ENCODE results near the gene TESK2. TPM values are rescaled to one million over a fixed set of nuclear protein-coding genes. Genes with fewer than 3 reads are reported as not detected.
"Not testable (repeated sequence)": the region's sequence is repeated elsewhere in the genome, so short reads cannot be mapped to it uniquely, and the experiment has no call there.

The TESK2 gene
- polyA plus RNA-seq, 1 donor from 2014 or later, result 0.51 TPM

DNA sequence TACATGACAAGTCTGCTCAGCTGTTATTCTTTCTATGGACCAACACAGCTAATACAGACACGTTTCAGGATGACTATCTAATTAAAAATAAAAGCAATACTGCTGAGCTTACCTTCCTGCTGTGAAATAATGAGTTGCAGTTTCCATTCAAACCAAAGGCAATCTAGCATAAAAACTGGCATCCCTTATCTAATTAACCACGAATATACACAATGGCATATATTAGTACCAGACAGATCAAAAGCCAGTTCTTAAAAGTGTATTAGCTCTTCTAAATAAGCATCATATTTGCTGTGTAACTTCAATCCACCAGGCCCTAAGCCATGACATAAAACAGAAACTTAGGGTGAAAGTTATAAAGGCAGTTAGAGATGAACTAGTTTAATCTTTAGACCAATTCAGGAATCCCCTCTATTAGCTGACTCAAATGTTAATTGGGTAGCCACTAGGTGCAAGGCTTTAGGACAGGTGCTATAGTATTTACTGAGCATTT, 20.6 kb downstream of the TESK2 start:
- Histone ChIP-seq H4K20me1 (ENCODE audit: insufficient read depth) (no peaks in the 10 kb centered on the region), H3K9me3 (ENCODE audit: low read length) (no peaks in the 10 kb centered on the region), H3K9me2 (ENCODE audit: insufficient read depth, low read length) (no peaks in the 10 kb centered on the region), H3K27ac (ENCODE audit: low read length) (no peak overlapping the region), H2AFZ (ENCODE audit: low read depth, low read length) (no peak overlapping the region), H3K4me3 (ENCODE audit: low read length) (no peak overlapping the region), H3K9ac (ENCODE audit: low read length) (no peak overlapping the region), H3K27me3 (ENCODE audit: insufficient read depth, low read depth, low read length) (no peaks in the 10 kb centered on the region), H3K4me2 (ENCODE audit: low read length) (no peak overlapping the region), H3F3A (ENCODE audit: insufficient read depth, low read length, poor library complexity, severe bottlenecking) (no peaks in the 10 kb centered on the region), H3K36me3 (ENCODE audit: insufficient read depth, low read length) (no peaks in the 10 kb centered on the region), H3K79me2 (replicated peaks; ENCODE audit: insufficient read depth, low read length) (no peaks in the 10 kb centered on the region)
- TF ChIP-seq MXI1 (conservative IDR thresholded peaks at IDR 0.05; ENCODE audit: poor library complexity, severe bottlenecking), result no peak
- TF ChIP-seq, protein P1, sequence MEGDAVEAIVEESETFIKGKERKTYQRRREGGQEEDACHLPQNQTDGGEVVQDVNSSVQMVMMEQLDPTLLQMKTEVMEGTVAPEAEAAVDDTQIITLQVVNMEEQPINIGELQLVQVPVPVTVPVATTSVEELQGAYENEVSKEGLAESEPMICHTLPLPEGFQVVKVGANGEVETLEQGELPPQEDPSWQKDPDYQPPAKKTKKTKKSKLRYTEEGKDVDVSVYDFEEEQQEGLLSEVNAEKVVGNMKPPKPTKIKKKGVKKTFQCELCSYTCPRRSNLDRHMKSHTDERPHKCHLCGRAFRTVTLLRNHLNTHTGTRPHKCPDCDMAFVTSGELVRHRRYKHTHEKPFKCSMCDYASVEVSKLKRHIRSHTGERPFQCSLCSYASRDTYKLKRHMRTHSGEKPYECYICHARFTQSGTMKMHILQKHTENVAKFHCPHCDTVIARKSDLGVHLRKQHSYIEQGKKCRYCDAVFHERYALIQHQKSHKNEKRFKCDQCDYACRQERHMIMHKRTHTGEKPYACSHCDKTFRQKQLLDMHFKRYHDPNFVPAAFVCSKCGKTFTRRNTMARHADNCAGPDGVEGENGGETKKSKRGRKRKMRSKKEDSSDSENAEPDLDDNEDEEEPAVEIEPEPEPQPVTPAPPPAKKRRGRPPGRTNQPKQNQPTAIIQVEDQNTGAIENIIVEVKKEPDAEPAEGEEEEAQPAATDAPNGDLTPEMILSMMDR (IDR thresholded peaks at IDR 0.05; ENCODE audit: poor library complexity, severe bottlenecking), result no peak
- no peak for TF ChIP-seq SMC3 (conservative IDR thresholded peaks at IDR 0.05; ENCODE audit: poor library complexity)
- TF ChIP-seq TAF1 (IDR thresholded peaks at IDR 0.05; ENCODE audit: low read depth), result no peak
- TF ChIP-seq POLR2AphosphoS5 (IDR thresholded peaks at IDR 0.05), result no peak
- TF ChIP-seq, protein P2, sequence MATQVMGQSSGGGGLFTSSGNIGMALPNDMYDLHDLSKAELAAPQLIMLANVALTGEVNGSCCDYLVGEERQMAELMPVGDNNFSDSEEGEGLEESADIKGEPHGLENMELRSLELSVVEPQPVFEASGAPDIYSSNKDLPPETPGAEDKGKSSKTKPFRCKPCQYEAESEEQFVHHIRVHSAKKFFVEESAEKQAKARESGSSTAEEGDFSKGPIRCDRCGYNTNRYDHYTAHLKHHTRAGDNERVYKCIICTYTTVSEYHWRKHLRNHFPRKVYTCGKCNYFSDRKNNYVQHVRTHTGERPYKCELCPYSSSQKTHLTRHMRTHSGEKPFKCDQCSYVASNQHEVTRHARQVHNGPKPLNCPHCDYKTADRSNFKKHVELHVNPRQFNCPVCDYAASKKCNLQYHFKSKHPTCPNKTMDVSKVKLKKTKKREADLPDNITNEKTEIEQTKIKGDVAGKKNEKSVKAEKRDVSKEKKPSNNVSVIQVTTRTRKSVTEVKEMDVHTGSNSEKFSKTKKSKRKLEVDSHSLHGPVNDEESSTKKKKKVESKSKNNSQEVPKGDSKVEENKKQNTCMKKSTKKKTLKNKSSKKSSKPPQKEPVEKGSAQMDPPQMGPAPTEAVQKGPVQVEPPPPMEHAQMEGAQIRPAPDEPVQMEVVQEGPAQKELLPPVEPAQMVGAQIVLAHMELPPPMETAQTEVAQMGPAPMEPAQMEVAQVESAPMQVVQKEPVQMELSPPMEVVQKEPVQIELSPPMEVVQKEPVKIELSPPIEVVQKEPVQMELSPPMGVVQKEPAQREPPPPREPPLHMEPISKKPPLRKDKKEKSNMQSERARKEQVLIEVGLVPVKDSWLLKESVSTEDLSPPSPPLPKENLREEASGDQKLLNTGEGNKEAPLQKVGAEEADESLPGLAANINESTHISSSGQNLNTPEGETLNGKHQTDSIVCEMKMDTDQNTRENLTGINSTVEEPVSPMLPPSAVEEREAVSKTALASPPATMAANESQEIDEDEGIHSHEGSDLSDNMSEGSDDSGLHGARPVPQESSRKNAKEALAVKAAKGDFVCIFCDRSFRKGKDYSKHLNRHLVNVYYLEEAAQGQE (IDR thresholded peaks at IDR 0.05; ENCODE audit: borderline replicate concordance), result no peak
- no peak for TF ChIP-seq EP300 (conservative IDR thresholded peaks at IDR 0.05; ENCODE audit: poor library complexity, severe bottlenecking)
- TF ChIP-seq EZH2 (IDR thresholded peaks at IDR 0.05; ENCODE audit: borderline replicate concordance, insufficient read depth, low read length, poor library complexity, severe bottlenecking), result no peak
- no peak for TF ChIP-seq RAD21 (conservative IDR thresholded peaks at IDR 0.05)

DNA sequence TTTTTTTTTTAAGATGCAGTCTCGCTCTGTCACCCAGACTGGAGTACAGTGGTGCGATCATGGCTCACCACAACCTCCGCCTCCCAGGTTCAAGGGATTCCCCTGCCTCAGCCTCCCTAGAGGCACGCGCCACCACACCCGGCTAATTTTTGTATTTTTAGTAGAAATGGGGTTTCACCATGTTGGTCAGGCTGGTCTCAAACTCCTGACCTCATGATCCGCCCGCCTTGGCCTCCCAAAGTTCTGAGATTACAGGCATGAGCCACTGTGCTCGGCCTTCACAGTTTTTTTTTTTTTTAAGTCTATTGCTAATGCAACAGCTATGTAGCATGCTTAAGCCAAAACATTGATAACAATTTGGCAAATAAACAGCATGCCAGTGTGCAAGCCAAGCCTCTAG, 23.6 kb downstream of the TESK2 start:
- H3K4me3 ChIP-seq (ENCODE audit: low read length); H3F3A ChIP-seq (ENCODE audit: insufficient read depth, low read length, poor library complexity, severe bottlenecking); H4K20me1 ChIP-seq (ENCODE audit: insufficient read depth); H3K4me2 ChIP-seq (ENCODE audit: low read length); H2AFZ ChIP-seq (ENCODE audit: low read depth, low read length); H3K9me3 ChIP-seq (ENCODE audit: low read length); H3K27ac ChIP-seq (ENCODE audit: low read length); H3K9me2 ChIP-seq (ENCODE audit: insufficient read depth, low read length); H3K79me2 ChIP-seq (replicated peaks; ENCODE audit: insufficient read depth, low read length); H3K36me3 ChIP-seq (ENCODE audit: insufficient read depth, low read length); H3K27me3 ChIP-seq (ENCODE audit: insufficient read depth, low read depth, low read length); H3K9ac ChIP-seq (ENCODE audit: low read length): not testable (repeated sequence)

DNA sequence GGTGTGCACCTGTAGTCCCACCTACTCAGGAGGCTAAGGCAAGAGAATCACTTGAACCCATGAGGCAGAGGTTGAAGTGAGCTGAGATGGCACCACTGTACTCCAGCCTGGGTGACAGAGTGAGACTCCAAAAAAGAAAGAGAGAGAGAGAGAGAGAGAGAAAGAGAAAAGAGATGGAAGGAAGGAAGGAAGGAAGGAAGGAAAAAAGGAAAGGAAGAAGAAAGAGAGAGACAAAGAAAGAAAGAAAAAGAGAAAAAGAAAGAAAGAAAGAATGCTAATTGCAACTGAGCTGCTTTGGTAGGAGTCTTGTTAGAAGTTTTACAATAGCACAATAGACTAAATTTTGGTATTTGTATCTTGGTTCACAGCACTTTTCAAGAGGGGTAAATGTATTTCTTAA, 25.7 kb downstream of the TESK2 start:
- H3K27me3 ChIP-seq (ENCODE audit: insufficient read depth, low read depth, low read length), result no peaks in the 10 kb centered on the region
- H3K9ac ChIP-seq (ENCODE audit: low read length), result no peak overlapping the region
- H3K79me2 ChIP-seq (replicated peaks; ENCODE audit: insufficient read depth, low read length), result no peaks in the 10 kb centered on the region
- H3K27ac ChIP-seq (ENCODE audit: low read length), result no peak overlapping the region
- H3K9me2 ChIP-seq (ENCODE audit: insufficient read depth, low read length), result no peaks in the 10 kb centered on the region
- no peaks in the 10 kb centered on the region for H3K9me3 ChIP-seq (ENCODE audit: low read length)
- H4K20me1 ChIP-seq (ENCODE audit: insufficient read depth), result no peaks in the 10 kb centered on the region
- H3K36me3 ChIP-seq (ENCODE audit: insufficient read depth, low read length), result no peaks in the 10 kb centered on the region
- no peak overlapping the region for H3K4me3 ChIP-seq (ENCODE audit: low read length)
- no peak overlapping the region for H2AFZ ChIP-seq (ENCODE audit: low read depth, low read length)
- no peak overlapping the region for H3K4me2 ChIP-seq (ENCODE audit: low read length)
- TF ChIP-seq EP300 (conservative IDR thresholded peaks at IDR 0.05; ENCODE audit: poor library complexity, severe bottlenecking) (no peak), MXI1 (conservative IDR thresholded peaks at IDR 0.05; ENCODE audit: poor library complexity, severe bottlenecking) (no peak), SMC3 (conservative IDR thresholded peaks at IDR 0.05; ENCODE audit: poor library complexity) (no peak), RAD21 (conservative IDR thresholded peaks at IDR 0.05) (no peak), TAF1 (IDR thresholded peaks at IDR 0.05; ENCODE audit: low read depth) (no peak), POLR2AphosphoS5 (IDR thresholded peaks at IDR 0.05) (no peak), EZH2 (IDR thresholded peaks at IDR 0.05; ENCODE audit: borderline replicate concordance, insufficient read depth, low read length, poor library complexity, severe bottlenecking) (no peak)
- TF ChIP-seq, protein P2 (IDR thresholded peaks at IDR 0.05; ENCODE audit: borderline replicate concordance), result no peak
- TF ChIP-seq, protein P1 (IDR thresholded peaks at IDR 0.05; ENCODE audit: poor library complexity, severe bottlenecking), result no peak
- H3F3A ChIP-seq (ENCODE audit: insufficient read depth, low read length, poor library complexity, severe bottlenecking), result no peaks in the 10 kb centered on the region

All from neural cell (in vitro differentiated cells).